DMS153 treated with DMSO at 0.1 percent for 48 hours (cell line): ENCODE results near the gene LINGO1.

Experiments used
- DNase-seq: peaks from one replicate; lab custom pipeline; 2025; ENCODE audit not compliant: unreplicated experiment; lab: John Stamatoyannopoulos, UW

Gene LINGO1

GRCh38 chr15:77657634-77658238 lies 25.0 kb upstream of the LINGO1 start:
- DNase-seq: no peak

GRCh38 chr15:77656294-77656693 lies 23.6 kb upstream of the LINGO1 start:
- no peak for DNase-seq

- DNase-seq: no peak
Measured at GRCh38 chr15:77654975-77655374, 22.3 kb upstream of the LINGO1 start.

- no peak for DNase-seq
Measured at GRCh38 chr15:77653832-77654480, 21.2 kb upstream of the LINGO1 start.

GRCh38 chr15:77650265-77650664 lies 17.6 kb upstream of the LINGO1 start:
- no peak for DNase-seq

GRCh38 chr15:77649610-77650009 lies 16.9 kb upstream of the LINGO1 start:
- no peak for DNase-seq

GRCh38 chr15:77649017-77649416 lies 16.3 kb upstream of the LINGO1 start:
- no peak for DNase-seq

GRCh38 chr15:77647961-77648360 lies 15.2 kb upstream of the LINGO1 start:
- DNase-seq: no peak

- DNase-seq: no peak
Measured at GRCh38 chr15:77646104-77646694, 13.5 kb upstream of the LINGO1 start.

- DNase-seq: no peak
Measured at GRCh38 chr15:77645602-77646001, 12.9 kb upstream of the LINGO1 start.

GRCh38 chr15:77644543-77645247 lies 12.0 kb upstream of the LINGO1 start:
- DNase-seq: no peak

- no peak for DNase-seq
Measured at GRCh38 chr15:77643764-77644163, 11.1 kb upstream of the LINGO1 start.

- no peak for DNase-seq
Measured at GRCh38 chr15:77642793-77643430, 10.2 kb upstream of the LINGO1 start.

- no peak for DNase-seq
Measured at GRCh38 chr15:77641999-77642398, 9.3 kb upstream of the LINGO1 start.

GRCh38 chr15:77640615-77641014 lies 7.9 kb upstream of the LINGO1 start:
- no peak for DNase-seq

- DNase-seq: no peak
Measured at GRCh38 chr15:77639431-77639830, 6.7 kb upstream of the LINGO1 start.

- no peak for DNase-seq
Measured at GRCh38 chr15:77637851-77638692, 5.4 kb upstream of the LINGO1 start.

- no peak for DNase-seq
Measured at GRCh38 chr15:77636209-77636608, 3.5 kb upstream of the LINGO1 start.

GRCh38 chr15:77634266-77634962 lies 1.7 kb upstream of the LINGO1 start:
- no peak for DNase-seq

GRCh38 chr15:77633913-77634265 lies 1.2 kb upstream of the LINGO1 start:
- DNase-seq: no peak
